AG04449 (cell line): ENCODE results near the gene RRP8.

Experiments used
- CTCF ChIA-PET: fragments of 350-600 bp; formaldehyde crosslinking; extraction: SDS; loops from one replicate; lab custom pipeline; 2021; ENCODE audit warnings: antibody characterized with exemption; lab: Yijun Ruan, JAX
- POLR2A ChIA-PET: fragments of 400-600, 350-600 bp; formaldehyde crosslinking; extraction: SDS; loops from one replicate; lab custom pipeline; 2020; ENCODE audit warnings: antibody characterized with exemption, inconsistent platforms; lab: Yijun Ruan, JAX
- DNase-seq: peaks from one replicate; pipeline ENCODE4 v3.0.0-alpha.2; 2010; ENCODE audit warnings: low read depth, low spot score
- H3K4me3 ChIP-seq: 2 replicates; pipeline ENCODE4 v1.5.1; 2011; ENCODE audit warnings: low read depth, mild to moderate bottlenecking, control low read depth, low read length
- CTCF ChIP-seq: IDR thresholded peaks from one replicate; pipeline ENCODE4 v1.5.1; 2011; ENCODE audit warnings: mild to moderate bottlenecking, moderate library complexity, low read length, control low read depth, inconsistent platforms; ENCODE audit not compliant: insufficient read depth; ENCODE audit errors: missing control alignments

Gene RRP8

GRCh38 chr11:6635082-6635932 lies 31.9 kb upstream of the RRP8 start:
- H3K4me3 ChIP-seq: no peak overlapping the region
- TF ChIP-seq CTCF: no peak
- DNase-seq: no peak
- ChIA-PET POLR2A (interaction anchor here (0.9 to 1.0 kb wide), 2 partner anchors 12 to 16 kb away, joined by 3 to 4 read pairs; partner anchors contain the start of gene TPP1), CTCF (interaction anchor here (1.0 to 2.1 kb wide), 4 partner anchors 16 to 70 kb away, joined by 3 to 7 read pairs (median 4); partner anchors contain the start of gene TPP1)

GRCh38 chr11:6634534-6634933 lies 31.1 kb upstream of the RRP8 start:
- POLR2A ChIA-PET: no interaction called here
- DNase-seq: no peak
- CTCF ChIA-PET: interaction anchor here (1.0 to 1.2 kb wide), 2 partner anchors 12 to 71 kb away, joined by 3 read pairs; no protein-coding TSS in a partner anchor
- TF ChIP-seq CTCF: no peak
- H3K4me3 ChIP-seq: no peak overlapping the region

- POLR2A ChIA-PET: no interaction called here
- CTCF ChIA-PET: interaction anchor here (1.2 kb wide), 1 partner anchor 13 kb away, joined by 3 read pairs; no protein-coding TSS in a partner anchor
- DNase-seq: no peak
Observed at GRCh38 chr11:6633422-6634408, 30.3 kb upstream of the RRP8 start.

GRCh38 chr11:6632116-6633073 lies 29.0 kb upstream of the RRP8 start:
- ChIA-PET CTCF (no interaction called here), POLR2A (no interaction called here)
- no peak for TF ChIP-seq CTCF
- H3K4me3 ChIP-seq: no peak overlapping the region
- DNase-seq: no peak

More at GRCh38 chr11:6633422-6634408, 30.3 kb upstream of the RRP8 start:
- no peak overlapping the region for H3K4me3 ChIP-seq
- TF ChIP-seq CTCF: no peak

GRCh38 chr11:6631361-6631890 lies 28.0 kb upstream of the RRP8 start:
- DNase-seq: no peak
- H3K4me3 ChIP-seq: no peak overlapping the region
- POLR2A ChIA-PET: interaction anchor here (0.6 kb wide), 1 partner anchor 53 kb away, joined by 5 read pairs; no protein-coding TSS in a partner anchor
- CTCF ChIA-PET: interaction anchor here (3.3 kb wide), 1 partner anchor 13 kb away, joined by 11 read pairs; the partner anchor contains the start of gene TPP1
- no peak for TF ChIP-seq CTCF
